Activated T-cell treated with anti-CD3 and anti-CD28 coated beads for 1 hour (primary cell): ENCODE measurements around the gene APOBEC3B.
"Not testable (repeated sequence)": the region's sequence is repeated elsewhere in the genome, so short reads cannot be mapped to it uniquely, and the experiment has no call there.

Source experiments
- DNase-seq: peaks from one replicate; pipeline ENCODE4 v3.0.0-alpha.2; 2020; ENCODE audit warnings: low read depth

Gene APOBEC3B

GRCh38 chr22:38951734-38952133 is 30.4 kb upstream of the APOBEC3B start:
- no peak for DNase-seq

GRCh38 chr22:38952281-38952993 is 29.7 kb upstream of the APOBEC3B start:
- DNase-seq, result no peak

GRCh38 chr22:38953091-38953490 is 29.1 kb upstream of the APOBEC3B start:
- no peak for DNase-seq

- no peak for DNase-seq
Measured at GRCh38 chr22:38953577-38954413, 28.4 kb upstream of the APOBEC3B start.

- no peak for DNase-seq
Measured at GRCh38 chr22:38954414-38955043, 27.6 kb upstream of the APOBEC3B start.

GRCh38 chr22:38955250-38955905 is 26.8 kb upstream of the APOBEC3B start:
- no peak for DNase-seq

- DNase-seq, result no peak
Measured at GRCh38 chr22:38955926-38956325, 26.2 kb upstream of the APOBEC3B start.

- DNase-seq, result no peak
Measured at GRCh38 chr22:38956551-38956950, 25.6 kb upstream of the APOBEC3B start.

GRCh38 chr22:38957046-38957770 is 24.9 kb upstream of the APOBEC3B start, which contains the start of gene APOBEC3A:
TSS of gene APOBEC3A (plus strand) at chr22:38957609. CDS start at chr22:38957692, 83 bp downstream.
- DNase-seq, result no peak

- no peak for DNase-seq
Measured at GRCh38 chr22:38957808-38958650, 24.1 kb upstream of the APOBEC3B start.

GRCh38 chr22:38958651-38958943 is 23.6 kb upstream of the APOBEC3B start:
- not testable (repeated sequence) for DNase-seq

- DNase-seq, result no peak
Measured at GRCh38 chr22:38959590-38959989, 22.6 kb upstream of the APOBEC3B start.

- DNase-seq, result not testable (repeated sequence)
Measured at GRCh38 chr22:38960673-38961072, 21.5 kb upstream of the APOBEC3B start.

- not testable (repeated sequence) for DNase-seq
Measured at GRCh38 chr22:38963291-38963738, 18.8 kb upstream of the APOBEC3B start.

- no peak for DNase-seq
Measured at GRCh38 chr22:38963872-38964271, 18.3 kb upstream of the APOBEC3B start.

- DNase-seq, result no peak
Measured at GRCh38 chr22:38964306-38964705, 17.8 kb upstream of the APOBEC3B start.

GRCh38 chr22:38964989-38965388 is 17.2 kb upstream of the APOBEC3B start:
- DNase-seq, result no peak

- no peak for DNase-seq
Measured at GRCh38 chr22:38965614-38966379, 16.4 kb upstream of the APOBEC3B start.

- DNase-seq, result no peak
Measured at GRCh38 chr22:38966380-38966702, 15.8 kb upstream of the APOBEC3B start.

- DNase-seq, result no peak
Measured at GRCh38 chr22:38966942-38967341, 15.2 kb upstream of the APOBEC3B start.
